Karpas-422 (cell line): ENCODE measurements around the gene GNG2. TPM values are rescaled to one million over a fixed set of nuclear protein-coding genes. Genes with fewer than 3 reads are reported as not detected.

Experiments
- DNase-seq: peaks from one replicate; pipeline ENCODE4 v3.0.0-alpha.2; 2015
- H2AFZ ChIP-seq: fragments of 200-600 bp; sonication (generic); 2 replicates; pipeline ENCODE4 v1.6.1; 2014; ENCODE audit warnings: antibody characterized with exemption, low read length, mixed read lengths
- H3K27ac ChIP-seq: fragments of 200-600 bp; sonication (generic); 2 replicates; pipeline ENCODE4 v1.5.1; 2014; ENCODE audit warnings: mild to moderate bottlenecking, low read length, moderate library complexity
- H3K27me3 ChIP-seq: fragments of 200-600 bp; sonication (generic); 2 replicates; pipeline ENCODE4 v1.6.1; 2014; ENCODE audit warnings: low read length, mixed read lengths
- H3K36me3 ChIP-seq: fragments of 200-600 bp; sonication (generic); 2 replicates; pipeline ENCODE4 v1.6.1; 2014; ENCODE audit warnings: low read length, mixed read lengths; ENCODE audit not compliant: insufficient read depth
- H3K4me1 ChIP-seq: fragments of 200-600 bp; sonication (generic); 2 replicates; pipeline ENCODE4 v1.6.1; 2014; ENCODE audit warnings: mild to moderate bottlenecking, low read length, mixed read lengths
- H3K4me2 ChIP-seq: fragments of 200-600 bp; sonication (generic); 2 replicates; pipeline ENCODE4 v1.6.1; 2014; ENCODE audit warnings: low read length, low read depth, mild to moderate bottlenecking; ENCODE audit not compliant: poor library complexity, severe bottlenecking
- H3K4me3 ChIP-seq: fragments of 200-600 bp; sonication (generic); 2 replicates; pipeline ENCODE4 v1.5.1; 2014; ENCODE audit warnings: mild to moderate bottlenecking, antibody characterized with exemption, low read length, mixed read lengths
- H3K79me2 ChIP-seq: fragments of 200-600 bp; sonication (generic); 2 replicates; pipeline ENCODE4 v1.6.1; 2014; ENCODE audit warnings: mild to moderate bottlenecking, low read length, mixed read lengths
- H3K9ac ChIP-seq: fragments of 200-600 bp; sonication (generic); 2 replicates; pipeline ENCODE4 v1.6.0; 2014; ENCODE audit warnings: low read length
- H3K9me2 ChIP-seq: fragments of 200-600 bp; sonication (generic), shearing (Covaris generic); replicated peaks from 2 replicates; pipeline ENCODE4 v1.6.0; 2014; ENCODE audit warnings: mild to moderate bottlenecking, low read length, moderate library complexity; ENCODE audit not compliant: insufficient read depth
- H3K9me3 ChIP-seq: fragments of 300-700, 200-600 bp; sonication (generic); 2 replicates; pipeline ENCODE4 v1.6.1; 2014; ENCODE audit warnings: low read length, mixed read lengths
- H4K20me1 ChIP-seq: fragments of 200-600 bp; sonication (generic); 2 replicates; pipeline ENCODE4 v1.6.1; 2014; ENCODE audit warnings: mild to moderate bottlenecking, antibody characterized with exemption, low read length, low read depth; ENCODE audit not compliant: insufficient read depth
- total RNA-seq: library from RNA; depleted of rRNA; stranded (reverse); fragments of >200 nt; shearing (Covaris generic); gene quantifications from 2 replicates; pipeline ENCODE4 v1.2.3, GENCODE V29; 2014; ENCODE audit warnings: low replicate concordance; rRNA removed

GNG2 gene
- 212 and 351 TPM in 2 replicates for total RNA-seq

- Histone ChIP-seq H3K79me2 (peaks cover 48% of the 10 kb centered on the region), H3K36me3 (peaks cover 11% of the 10 kb centered on the region; the same call in 1 of the 2 replicates), H3K4me3 (peak within 1 kb of the TSS; percentile 84), H4K20me1 (peaks cover 16% of the 10 kb centered on the region; the same call in 1 of the 2 replicates), H2AFZ (peak within 1 kb of the TSS; percentile 37; the same call in 1 of the 2 replicates), H3K9me2 (no peaks in the 10 kb centered on the region), H3K4me1 (peaks cover 75% of the 10 kb centered on the region), H3K9me3 (no peaks in the 10 kb centered on the region), H3K27ac (peak within 1 kb of the TSS; percentile 94), H3K9ac (peak within 1 kb of the TSS; percentile 87), H3K4me2 (peak within 1 kb of the TSS; percentile 80), H3K27me3 (no peaks in the 10 kb centered on the region)
- peak; percentile 97 for DNase-seq
Observed at GRCh38 chr14:51860164-51860824, at the start of gene GNG2. GNG2 (plus strand) TSS chr14:51860612; CDS start chr14:51950679, 90,067 bp downstream.

GRCh38 chr14:51811706-51812105 lies 48.7 kb upstream of the GNG2 start:
- no peak overlapping the region for H3K9ac ChIP-seq
- no peaks in the 10 kb centered on the region for H3K4me1 ChIP-seq
- no peaks in the 10 kb centered on the region; the same call in 1 of the 2 replicates for H3K27me3 ChIP-seq
- DNase-seq = no peak
- H3K27ac ChIP-seq = no peak overlapping the region
- H3K4me2 ChIP-seq = no peak overlapping the region
- H3K9me2 ChIP-seq = no peaks in the 10 kb centered on the region
- no peaks in the 10 kb centered on the region for H4K20me1 ChIP-seq
- no peaks in the 10 kb centered on the region for H3K36me3 ChIP-seq
- peaks cover 4% of the 10 kb centered on the region for H3K9me3 ChIP-seq
- H3K79me2 ChIP-seq = no peaks in the 10 kb centered on the region
- no peak overlapping the region for H3K4me3 ChIP-seq
- H2AFZ ChIP-seq = no peak overlapping the region

- Histone ChIP-seq H2AFZ (no peak overlapping the region), H3K4me3 (no peak overlapping the region), H3K9me2 (no peaks in the 10 kb centered on the region), H3K4me1 (peaks cover 19% of the 10 kb centered on the region), H3K9ac (no peak overlapping the region), H3K9me3 (no peaks in the 10 kb centered on the region), H4K20me1 (no peaks in the 10 kb centered on the region), H3K36me3 (no peaks in the 10 kb centered on the region), H3K27ac (no peak overlapping the region), H3K4me2 (no peak overlapping the region), H3K79me2 (no peaks in the 10 kb centered on the region), H3K27me3 (no peaks in the 10 kb centered on the region)
- DNase-seq = no peak
Observed at GRCh38 chr14:51816031-51816430, 44.4 kb upstream of the GNG2 start.

- no peak for DNase-seq
- Histone ChIP-seq H3K27me3 (no peaks in the 10 kb centered on the region), H2AFZ (no peak overlapping the region), H3K9me2 (no peaks in the 10 kb centered on the region), H3K79me2 (no peaks in the 10 kb centered on the region), H3K9ac (no peak overlapping the region), H3K4me1 (peaks cover 24% of the 10 kb centered on the region), H3K9me3 (no peaks in the 10 kb centered on the region), H3K36me3 (no peaks in the 10 kb centered on the region), H4K20me1 (no peaks in the 10 kb centered on the region), H3K4me3 (no peak overlapping the region), H3K27ac (no peak overlapping the region), H3K4me2 (no peak overlapping the region)
Observed at GRCh38 chr14:51817326-51817725, 43.1 kb upstream of the GNG2 start.

GRCh38 chr14:51818748-51819380 lies 41.5 kb upstream of the GNG2 start:
- Histone ChIP-seq H3K9me3 (no peaks in the 10 kb centered on the region), H3K79me2 (no peaks in the 10 kb centered on the region), H3K4me1 (peaks cover 31% of the 10 kb centered on the region), H3K27me3 (no peaks in the 10 kb centered on the region), H3K9me2 (no peaks in the 10 kb centered on the region), H3K27ac (no peak overlapping the region), H2AFZ (peak overlapping the region; percentile 52; the same call in 1 of the 2 replicates), H3K9ac (peak overlapping the region; percentile 30), H3K4me3 (peak overlapping the region; percentile 42; the same call in 1 of the 2 replicates), H3K36me3 (no peaks in the 10 kb centered on the region), H3K4me2 (peak overlapping the region; percentile 58), H4K20me1 (no peaks in the 10 kb centered on the region)
- DNase-seq = peak; percentile 77

GRCh38 chr14:51821822-51822221 lies 38.6 kb upstream of the GNG2 start:
- Histone ChIP-seq H3K9me2 (no peaks in the 10 kb centered on the region), H3K27ac (no peak overlapping the region), H3K4me3 (no peak overlapping the region), H4K20me1 (no peaks in the 10 kb centered on the region), H3K9ac (no peak overlapping the region), H3K4me2 (no peak overlapping the region), H3K79me2 (no peaks in the 10 kb centered on the region), H3K4me1 (peaks cover 52% of the 10 kb centered on the region), H3K9me3 (no peaks in the 10 kb centered on the region), H3K27me3 (no peaks in the 10 kb centered on the region), H2AFZ (no peak overlapping the region), H3K36me3 (no peaks in the 10 kb centered on the region)
- no peak for DNase-seq

GRCh38 chr14:51822499-51822898 lies 37.9 kb upstream of the GNG2 start:
- Histone ChIP-seq H3K79me2 (no peaks in the 10 kb centered on the region), H3K27ac (no peak overlapping the region), H3K9me2 (no peaks in the 10 kb centered on the region), H3K9ac (no peak overlapping the region), H3K4me3 (no peak overlapping the region), H3K36me3 (no peaks in the 10 kb centered on the region), H2AFZ (no peak overlapping the region), H3K27me3 (no peaks in the 10 kb centered on the region), H3K4me1 (peaks cover 58% of the 10 kb centered on the region), H3K4me2 (no peak overlapping the region), H3K9me3 (no peaks in the 10 kb centered on the region), H4K20me1 (no peaks in the 10 kb centered on the region)
- DNase-seq = no peak

- no peaks in the 10 kb centered on the region for H3K9me2 ChIP-seq
- no peak overlapping the region for H3K9ac ChIP-seq
- no peak overlapping the region for H3K4me2 ChIP-seq
- DNase-seq = no peak
- no peaks in the 10 kb centered on the region for H3K27me3 ChIP-seq
- no peak overlapping the region for H3K4me3 ChIP-seq
- H3K79me2 ChIP-seq = no peaks in the 10 kb centered on the region
- no peaks in the 10 kb centered on the region for H4K20me1 ChIP-seq
- peaks cover 63% of the 10 kb centered on the region for H3K4me1 ChIP-seq
- no peak overlapping the region for H3K27ac ChIP-seq
- H3K36me3 ChIP-seq = no peaks in the 10 kb centered on the region
- H2AFZ ChIP-seq = no peak overlapping the region
- no peaks in the 10 kb centered on the region for H3K9me3 ChIP-seq
Observed at GRCh38 chr14:51823706-51824105, 36.7 kb upstream of the GNG2 start.
